GM21528 (cell line): Measurements from ENCODE around the gene PRICKLE2.

Experiments used
- ATAC-seq: cut with Tn5 transposase; IDR thresholded peaks from one replicate; pipeline ENCODE4 v1.9.1; 2021; ENCODE audit warnings: mild to moderate bottlenecking, moderate library complexity; ENCODE audit not compliant: unreplicated experiment, low FRiP score

Gene PRICKLE2

GRCh38 chr3:64195789-64196188, 29.5 kb downstream of the PRICKLE2 start:
- no peak for ATAC-seq

DNA sequence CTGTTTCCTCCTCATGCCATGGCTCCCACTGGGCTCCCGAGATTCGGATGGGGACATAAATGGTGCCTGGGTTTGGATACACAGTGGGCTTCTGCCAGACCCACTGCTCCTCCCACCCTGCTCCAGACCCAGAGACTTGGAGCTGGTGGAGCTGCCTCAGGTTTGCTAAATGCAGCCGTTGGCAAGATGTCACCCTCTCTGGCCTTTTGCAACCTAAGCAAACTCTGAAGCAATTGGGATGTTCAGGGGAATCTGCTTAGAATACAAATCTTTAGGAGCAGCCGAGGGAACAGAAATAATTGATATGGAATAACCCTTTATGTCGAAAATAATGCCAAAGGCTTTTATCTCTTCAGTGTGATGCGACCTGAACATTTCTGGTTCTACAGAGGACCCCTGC, 33.4 kb downstream of the PRICKLE2 start:
- no peak for ATAC-seq

DNA sequence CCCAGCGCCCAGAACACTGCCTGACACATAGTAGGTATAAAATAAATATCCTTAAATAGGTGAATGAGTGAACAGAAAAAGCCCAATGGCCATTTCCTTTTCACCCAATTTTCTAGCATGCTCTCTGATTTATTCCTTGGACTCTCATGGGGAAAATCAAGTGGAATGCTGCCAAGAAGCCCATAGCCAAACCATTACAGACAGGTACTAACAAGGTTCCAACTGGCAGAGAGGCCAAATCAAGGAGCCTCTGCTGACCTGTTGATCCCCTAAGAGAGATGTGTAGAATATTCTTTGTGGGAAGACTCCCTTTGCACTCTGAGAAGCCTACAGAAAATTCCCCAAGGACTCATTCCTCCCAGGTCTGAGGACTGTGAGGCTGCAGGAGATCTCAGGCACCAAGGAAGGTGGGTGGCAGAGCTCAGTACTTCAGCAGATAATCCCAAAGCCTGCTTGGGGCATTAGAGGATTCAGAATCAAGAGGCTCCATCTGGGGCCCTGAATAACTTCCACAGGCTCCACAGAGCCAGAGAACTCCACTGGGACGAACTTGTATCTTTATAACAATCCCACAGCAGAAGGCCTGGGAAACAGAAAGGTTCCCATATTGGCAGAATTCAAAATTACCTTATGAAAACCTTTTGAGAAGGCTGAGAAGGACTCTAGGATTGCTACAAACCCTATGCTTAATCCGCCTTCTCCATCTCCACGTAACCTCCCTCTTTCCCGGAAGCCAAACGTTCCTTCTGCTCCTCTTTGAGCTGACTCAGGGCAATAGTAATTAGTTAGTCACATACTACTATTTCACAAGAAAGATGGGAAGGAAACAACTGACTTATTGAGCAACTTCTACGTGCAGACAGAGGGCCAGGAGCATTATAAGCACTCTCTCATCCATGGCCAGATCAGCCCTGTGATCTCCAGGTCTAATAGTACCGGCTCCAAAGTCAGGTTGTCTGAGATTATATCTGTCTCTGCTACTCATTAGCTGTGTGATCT, 34.5 kb downstream of the PRICKLE2 start:
- no peak for ATAC-seq

- no peak for ATAC-seq
Measured at GRCh38 chr3:64188810-64189560, 36.3 kb downstream of the PRICKLE2 start.

GRCh38 chr3:64187065-64187959, 38.0 kb downstream of the PRICKLE2 start:
- ATAC-seq, result no peak

GRCh38 chr3:64186667-64187064, 38.6 kb downstream of the PRICKLE2 start:
- ATAC-seq, result no peak

GRCh38 chr3:64185436-64185835, 39.8 kb downstream of the PRICKLE2 start:
- ATAC-seq, result no peak

DNA sequence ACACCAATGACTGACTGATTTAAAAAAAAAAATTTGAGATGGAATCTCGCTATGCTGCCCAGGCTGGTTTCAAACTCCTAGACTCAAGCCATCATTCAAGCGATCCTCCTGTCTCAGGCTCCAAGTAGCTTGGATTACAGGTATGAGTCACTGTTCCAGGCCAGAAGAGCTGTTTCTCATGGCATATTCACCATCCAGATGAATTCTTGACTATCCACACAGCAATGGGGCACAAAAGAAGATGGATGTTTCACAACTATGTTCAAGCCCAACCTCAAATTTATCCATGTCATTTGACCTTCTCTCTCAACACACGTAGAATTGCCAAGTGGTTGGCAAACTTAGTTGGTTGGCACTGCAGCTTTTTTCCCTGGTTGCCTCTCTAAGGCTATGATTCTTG, 40.6 kb downstream of the PRICKLE2 start:
- ATAC-seq, result no peak

GRCh38 chr3:64179860-64180259, 45.4 kb downstream of the PRICKLE2 start:
- ATAC-seq, result no peak

DNA sequence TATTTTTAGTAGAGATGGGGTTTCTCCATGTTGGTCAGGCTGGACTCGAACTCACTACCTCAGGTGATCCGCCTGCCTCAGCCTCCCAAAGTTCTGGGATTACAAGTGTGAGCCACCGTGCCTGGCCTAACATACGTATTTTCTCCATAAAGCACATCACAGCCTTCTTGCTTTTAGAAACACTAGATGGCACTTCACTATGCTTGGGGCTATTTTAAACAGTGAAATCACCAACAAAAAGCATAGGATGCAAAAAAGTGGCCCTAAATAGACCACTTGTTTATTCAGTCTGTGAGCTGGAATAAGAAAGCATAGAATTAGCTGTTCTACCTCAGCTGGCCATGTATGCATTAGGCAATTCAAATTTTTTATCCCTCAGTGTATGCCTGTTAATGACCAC, 46.0 kb downstream of the PRICKLE2 start:
- ATAC-seq, result no peak

DNA sequence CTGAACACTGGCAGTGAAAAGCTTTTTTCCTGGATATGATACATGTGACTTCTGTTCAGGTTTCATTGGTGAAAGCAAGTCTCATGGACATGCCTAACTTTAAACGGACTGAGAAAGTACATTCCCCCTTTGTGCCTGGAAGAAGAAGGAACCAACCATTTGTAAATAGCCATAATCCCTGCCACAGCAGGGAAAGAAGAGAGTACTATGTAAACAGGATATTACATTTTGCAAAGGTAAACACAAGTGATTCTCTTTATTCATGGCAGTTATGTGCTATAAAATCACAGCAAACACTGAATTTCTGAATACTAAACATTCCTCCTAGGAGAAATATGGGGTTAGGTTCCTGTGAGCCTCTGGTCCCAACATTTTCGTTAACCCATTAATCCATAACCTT, 46.8 kb downstream of the PRICKLE2 start:
- no peak for ATAC-seq

DNA sequence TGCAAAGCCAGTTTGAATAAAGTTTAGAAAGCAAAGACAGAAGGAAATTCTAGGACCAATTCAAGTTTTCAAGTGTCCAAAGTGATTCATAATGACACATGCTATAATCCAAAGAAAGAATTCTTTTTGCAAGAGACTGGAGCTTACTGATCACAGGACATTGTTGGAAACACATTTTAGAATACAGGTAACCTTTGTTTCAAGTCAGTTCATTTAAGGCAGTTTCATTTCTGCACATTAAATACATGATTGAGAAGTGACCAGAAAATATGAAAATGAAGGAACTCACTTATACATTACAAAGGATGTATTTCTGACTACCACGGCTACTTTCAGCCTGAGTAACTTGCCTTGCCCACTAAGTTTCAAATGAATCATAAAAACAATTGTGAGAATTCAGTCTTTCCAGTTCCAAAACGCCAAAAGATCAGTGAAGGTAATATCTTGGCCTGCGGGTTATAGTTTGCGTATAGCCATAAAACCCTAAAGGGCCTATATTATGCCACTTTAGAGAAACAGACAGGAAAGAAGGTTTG, 48.7 kb downstream of the PRICKLE2 start:
- no peak for ATAC-seq

DNA sequence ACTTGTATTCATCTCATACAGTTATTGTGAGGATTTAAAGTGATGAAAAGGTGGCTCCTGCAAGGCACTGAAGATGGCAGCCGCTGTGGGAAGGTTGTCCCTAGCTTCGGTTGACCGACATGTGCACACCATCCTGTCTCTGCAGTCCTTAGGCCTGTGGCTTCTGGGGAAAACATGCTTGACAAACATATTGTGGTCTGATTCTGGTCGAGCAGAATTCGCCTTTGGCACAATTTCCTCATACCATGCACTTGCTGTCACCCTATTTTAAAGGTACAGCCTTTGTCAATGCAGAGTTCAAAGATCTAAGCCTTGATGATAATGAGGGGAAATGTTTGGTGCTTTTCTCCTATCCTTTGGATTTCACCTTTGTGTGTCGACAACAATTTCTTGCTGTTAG, 50.9 kb downstream of the PRICKLE2 start:
- no peak for ATAC-seq

DNA sequence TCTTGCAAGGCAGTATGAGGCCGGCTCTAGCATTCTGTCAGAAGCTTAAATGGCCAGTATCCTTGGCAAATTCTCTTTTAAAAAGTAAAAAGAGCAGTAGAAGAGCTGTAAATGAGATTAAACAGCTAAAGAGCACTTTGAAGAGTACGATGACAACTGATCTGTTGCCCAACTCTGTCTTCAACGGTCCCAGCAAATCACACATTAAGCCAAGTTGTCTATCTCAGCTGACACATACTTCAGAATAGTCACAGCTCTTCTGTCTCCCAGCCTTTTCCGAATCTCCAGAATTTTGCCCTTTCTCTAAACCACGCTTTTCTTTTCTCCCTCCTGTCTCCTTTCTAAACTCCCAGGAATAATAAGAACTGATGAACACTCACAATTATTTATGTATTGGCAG, 51.7 kb downstream of the PRICKLE2 start:
- ATAC-seq, result no peak

DNA sequence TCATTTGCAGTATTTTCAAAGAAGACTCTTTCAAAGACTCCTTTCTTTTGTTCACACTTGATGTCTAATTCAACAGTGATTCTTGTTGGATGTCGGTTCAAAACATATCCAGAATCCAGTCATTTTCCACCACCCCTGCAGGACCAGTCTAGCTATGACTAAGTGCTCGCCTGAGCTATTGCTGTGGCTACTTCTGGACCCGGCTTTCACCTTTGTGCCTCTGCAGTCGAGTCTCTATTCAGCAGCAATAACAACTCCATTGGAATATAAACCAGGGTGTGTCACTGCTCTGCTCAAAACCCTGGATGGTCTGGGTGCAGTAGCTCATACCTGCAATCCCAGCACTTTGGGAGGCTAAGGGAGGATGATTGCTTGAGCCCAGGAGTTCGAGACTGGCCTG, 55.0 kb downstream of the PRICKLE2 start:
- ATAC-seq, result no peak

GRCh38 chr3:64167868-64168267, 57.4 kb downstream of the PRICKLE2 start:
- ATAC-seq, result no peak

DNA sequence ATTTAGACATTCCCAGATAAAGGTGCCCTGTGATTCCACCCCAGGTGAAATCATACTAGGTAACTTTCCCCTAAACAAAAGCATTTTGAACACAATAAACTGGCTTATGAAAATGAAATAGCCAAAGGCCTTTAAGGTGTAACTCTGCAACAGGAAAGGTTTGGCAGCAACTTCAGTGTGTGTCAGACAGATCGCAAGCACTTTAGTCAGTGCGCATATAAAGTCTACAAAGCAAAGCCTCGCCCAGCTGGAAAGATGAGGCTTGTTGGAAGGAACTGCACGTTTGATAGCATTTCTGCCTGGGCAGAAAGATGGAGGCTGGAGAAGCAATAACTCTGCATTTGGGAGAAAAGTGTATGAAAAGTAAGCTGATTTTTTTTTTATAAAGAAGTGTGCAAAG, 57.9 kb downstream of the PRICKLE2 start:
- no peak for ATAC-seq

GRCh38 chr3:64166584-64167162, 58.6 kb downstream of the PRICKLE2 start:
- ATAC-seq, result no peak

DNA sequence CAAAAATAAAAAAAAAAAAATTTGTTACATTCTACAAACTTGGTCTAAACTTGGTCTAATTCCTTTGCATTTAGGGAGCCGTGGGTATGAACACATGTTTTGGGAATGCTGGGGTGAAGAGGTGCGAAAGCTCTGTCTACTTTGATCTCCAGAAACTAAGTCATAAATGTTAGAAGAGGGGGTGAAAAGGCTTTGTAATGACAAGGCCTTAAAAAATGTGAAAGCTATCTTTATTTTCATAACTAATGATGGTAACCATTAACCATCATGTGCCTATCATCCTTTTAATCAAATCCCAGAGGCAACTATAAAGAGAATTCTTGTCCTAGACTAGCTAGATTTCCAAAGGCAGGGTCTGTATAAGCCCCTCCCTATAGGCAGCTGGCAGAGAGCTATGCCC, 60.9 kb downstream of the PRICKLE2 start:
- no peak for ATAC-seq

- ATAC-seq, result no peak
Measured at GRCh38 chr3:64163755-64164148, 61.5 kb downstream of the PRICKLE2 start.
